Activated CD8-positive, alpha-beta T cell treated with anti-CD3 and anti-CD28 coated beads for 36 hours (primary cell): ENCODE data around the gene ARHGAP9. TPM values are rescaled to one million over a fixed set of nuclear protein-coding genes. Genes with fewer than 3 reads are reported as not detected.
A peak's percentile ranks its signal among the peaks of the same experiment; 100 is the strongest.

Source experiments
- ATAC-seq: fragments of 200-7000 bp; cut with Tn5 transposase; one replicate; pipeline ENCODE4 v1.10.0; 2021; ENCODE audit warnings: mild to moderate bottlenecking, moderate library complexity
- CTCF ChIA-PET: fragments of 350-600 bp; sonication (Branson Sonifier 250); formaldehyde crosslinking; loops from one replicate; lab custom pipeline; 2021; ENCODE audit warnings: antibody characterized with exemption; lab: Charles Lee
- POLR2A ChIA-PET: fragments of 350-600 bp; sonication (Branson Sonifier 250); formaldehyde crosslinking; loops from one replicate; lab custom pipeline; 2021; ENCODE audit warnings: antibody characterized with exemption; lab: Charles Lee
- DNase-seq: peaks from one replicate; pipeline ENCODE4 v3.0.0-alpha.2; 2020
- H3K27ac Mint-ChIP-seq: one replicate; pipeline ENCODE4 v1.8.0; 2021; ENCODE audit warnings: mild to moderate bottlenecking, mixed read lengths
- H3K27me3 Mint-ChIP-seq: one replicate; pipeline ENCODE4 v1.8.0; 2021; ENCODE audit warnings: mixed read lengths
- H3K36me3 Mint-ChIP-seq: one replicate; pipeline ENCODE4 v1.8.0; 2021; ENCODE audit warnings: low read depth, mixed read lengths
- H3K4me1 Mint-ChIP-seq: one replicate; pipeline ENCODE4 v1.8.0; 2021; ENCODE audit warnings: low read depth, mixed read lengths
- H3K4me3 Mint-ChIP-seq: one replicate; pipeline ENCODE4 v1.8.0; 2021; ENCODE audit warnings: mild to moderate bottlenecking, moderate library complexity, mixed read lengths
- H3K9me3 Mint-ChIP-seq: one replicate; pipeline ENCODE4 v1.8.0; 2021; ENCODE audit warnings: mixed read lengths
- intact Hi-C: fragments of 100-400 bp; cut with micrococcal nuclease; formaldehyde crosslinking; loops from one replicate; pipeline ENCODE4 v1.10.0; 2022
- total RNA-seq, 2 experiments: library from RNA; stranded (reverse); gene quantifications; one replicate each; pipeline ENCODE4 v1.2.3, GENCODE V29; 2021
- TF ChIP-seq, protein P1 (sequence below): fragments of 200-600 bp; IDR thresholded peaks from one replicate; pipeline ENCODE4 v1.8.0; 2022; ENCODE audit warnings: antibody characterized with exemption, mild to moderate bottlenecking

The ARHGAP9 gene
- total RNA-seq, 2 experiments from 2014 or later: 125 to 128 TPM

GRCh38 chr12:57522887-57523705, 43.4 kb upstream of the ARHGAP9 start:
- ChIA-PET CTCF (interaction anchor here (1.0 to 2.3 kb wide), 4 partner anchors 62 to 233 kb away, joined by 3 to 14 read pairs (median 5); no protein-coding TSS in a partner anchor), POLR2A (interaction anchor here (0.6 to 6.9 kb wide), 8 partner anchors 8 to 104 kb away, joined by 3 to 46 read pairs (median 3); no protein-coding TSS in a partner anchor)
- Mint-ChIP-seq H3K36me3 (peaks cover 33% of the 10 kb centered on the region), H3K9me3 (no peaks in the 10 kb centered on the region), H3K27me3 (no peaks in the 10 kb centered on the region), H3K4me1 (peaks cover 56% of the 10 kb centered on the region), H3K4me3 (peak overlapping the region; percentile 95), H3K27ac (peak overlapping the region; percentile 91)
- intact Hi-C loops: loop anchor here (5.0 kb wide), 1 partner anchor 46 kb away; the partner anchor contains the start of gene ARHGAP9
- DNase-seq: no peak
- no peak for ATAC-seq
- TF ChIP-seq, protein P1, sequence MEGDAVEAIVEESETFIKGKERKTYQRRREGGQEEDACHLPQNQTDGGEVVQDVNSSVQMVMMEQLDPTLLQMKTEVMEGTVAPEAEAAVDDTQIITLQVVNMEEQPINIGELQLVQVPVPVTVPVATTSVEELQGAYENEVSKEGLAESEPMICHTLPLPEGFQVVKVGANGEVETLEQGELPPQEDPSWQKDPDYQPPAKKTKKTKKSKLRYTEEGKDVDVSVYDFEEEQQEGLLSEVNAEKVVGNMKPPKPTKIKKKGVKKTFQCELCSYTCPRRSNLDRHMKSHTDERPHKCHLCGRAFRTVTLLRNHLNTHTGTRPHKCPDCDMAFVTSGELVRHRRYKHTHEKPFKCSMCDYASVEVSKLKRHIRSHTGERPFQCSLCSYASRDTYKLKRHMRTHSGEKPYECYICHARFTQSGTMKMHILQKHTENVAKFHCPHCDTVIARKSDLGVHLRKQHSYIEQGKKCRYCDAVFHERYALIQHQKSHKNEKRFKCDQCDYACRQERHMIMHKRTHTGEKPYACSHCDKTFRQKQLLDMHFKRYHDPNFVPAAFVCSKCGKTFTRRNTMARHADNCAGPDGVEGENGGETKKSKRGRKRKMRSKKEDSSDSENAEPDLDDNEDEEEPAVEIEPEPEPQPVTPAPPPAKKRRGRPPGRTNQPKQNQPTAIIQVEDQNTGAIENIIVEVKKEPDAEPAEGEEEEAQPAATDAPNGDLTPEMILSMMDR: no peak

- no peaks in the 10 kb centered on the region for H3K27me3 Mint-ChIP-seq
- peak within 1 kb of the TSS; percentile 95 for H3K4me3 Mint-ChIP-seq
- ATAC-seq: peak; percentile 46
- CTCF ChIA-PET: no interaction called here
- intact Hi-C loops: loop anchor here (5.0 kb wide), 1 partner anchor 45 kb away; the partner anchor contains the start of gene ARHGAP9
- H3K9me3 Mint-ChIP-seq: no peaks in the 10 kb centered on the region
- H3K4me1 Mint-ChIP-seq: peaks cover 63% of the 10 kb centered on the region
- H3K27ac Mint-ChIP-seq: peak within 1 kb of the TSS; percentile 99
- POLR2A ChIA-PET: interaction anchor here (6.9 kb wide), 1 partner anchor 18 kb away, joined by 46 read pairs; no protein-coding TSS in a partner anchor
- peak; percentile 90 for DNase-seq
- TF ChIP-seq, protein P1: no peak
- H3K36me3 Mint-ChIP-seq: peaks cover 36% of the 10 kb centered on the region
Measured at GRCh38 chr12:57522011-57522886, 42.6 kb upstream of the ARHGAP9 start, which contains the start of gene MBD6. MBD6 (plus strand) TSS chr12:57522824; CDS start chr12:57524304, 1,480 bp downstream.

- Mint-ChIP-seq H3K9me3 (no peaks in the 10 kb centered on the region), H3K36me3 (peaks cover 42% of the 10 kb centered on the region), H3K27me3 (no peaks in the 10 kb centered on the region), H3K27ac (peak overlapping the region; percentile 99), H3K4me1 (peaks cover 65% of the 10 kb centered on the region), H3K4me3 (peak overlapping the region; percentile 95)
- intact Hi-C loops: loop anchor here (5.0 kb wide), 1 partner anchor 44 kb away; the partner anchor contains the start of gene ARHGAP9
- DNase-seq: peak; percentile 29
- TF ChIP-seq, protein P1: no peak
- ChIA-PET CTCF (interaction anchor here (2.6 kb wide), 1 partner anchor 45 kb away, joined by 7 read pairs; no protein-coding TSS in a partner anchor), POLR2A (interaction anchor here (0.7 to 5.7 kb wide), 2 partner anchors 33 to 280 kb away, joined by 4 to 50 read pairs; partner anchors contain the start of gene MARS1)
- no peak for ATAC-seq
Measured at GRCh38 chr12:57521525-57522010, 41.9 kb upstream of the ARHGAP9 start.

GRCh38 chr12:57520053-57520818, 40.6 kb upstream of the ARHGAP9 start, which contains the start of gene DDIT3:
DDIT3 (minus strand) TSS chr12:57520514; CDS start chr12:57517406, 3,108 bp downstream.
- DNase-seq (peak; percentile 99), ATAC-seq (peak; percentile 78)
- TF ChIP-seq, protein P1: no peak
- H3K27me3 Mint-ChIP-seq: no peaks in the 10 kb centered on the region
- H3K9me3 Mint-ChIP-seq: no peaks in the 10 kb centered on the region
- ChIA-PET CTCF (interaction anchor here (0.8 to 2.6 kb wide), 5 partner anchors 31 to 62 kb away, joined by 3 to 7 read pairs (median 4); no protein-coding TSS in a partner anchor), POLR2A (interaction anchor here (0.8 to 5.7 kb wide), 14 partner anchors 7 to 290 kb away, joined by 3 to 50 read pairs (median 4); partner anchors contain the start of genes DCTN2, MARS1, OS9 and SHMT2)
- intact Hi-C loops: loop anchor here (5.0 kb wide), 1 partner anchor 43 kb away; the partner anchor contains the start of gene ARHGAP9
- peak within 1 kb of the TSS; percentile 95 for H3K4me3 Mint-ChIP-seq
- peaks cover 55% of the 10 kb centered on the region for H3K36me3 Mint-ChIP-seq
- peak within 1 kb of the TSS; percentile 99 for H3K27ac Mint-ChIP-seq
- H3K4me1 Mint-ChIP-seq: peaks cover 66% of the 10 kb centered on the region
